Mesenteric fat pad (tissue), 1 donor: ENCODE results near the gene GAK. TPM values are rescaled to one million over a fixed set of nuclear protein-coding genes. Genes with fewer than 3 reads are reported as not detected.

Experiments used
- DNase-seq: peaks from one replicate; pipeline ENCODE4 v3.0.0-alpha.2; 2020; ENCODE audit warnings: low spot score
- total RNA-seq: library from RNA; stranded (reverse); fragmentation: NEBNext Ultra II Directional; extraction: Animal tissue kit (Norgen Biotek cat#: 25700); gene quantifications from one replicate; pipeline ENCODE4 v1.2.1, GENCODE V29; 2021
- donor health status: DM: yes; HTN: yes; CAD: no.

The GAK gene
- total RNA-seq, 1 donor from 2014 or later: 91.3 TPM

DNA sequence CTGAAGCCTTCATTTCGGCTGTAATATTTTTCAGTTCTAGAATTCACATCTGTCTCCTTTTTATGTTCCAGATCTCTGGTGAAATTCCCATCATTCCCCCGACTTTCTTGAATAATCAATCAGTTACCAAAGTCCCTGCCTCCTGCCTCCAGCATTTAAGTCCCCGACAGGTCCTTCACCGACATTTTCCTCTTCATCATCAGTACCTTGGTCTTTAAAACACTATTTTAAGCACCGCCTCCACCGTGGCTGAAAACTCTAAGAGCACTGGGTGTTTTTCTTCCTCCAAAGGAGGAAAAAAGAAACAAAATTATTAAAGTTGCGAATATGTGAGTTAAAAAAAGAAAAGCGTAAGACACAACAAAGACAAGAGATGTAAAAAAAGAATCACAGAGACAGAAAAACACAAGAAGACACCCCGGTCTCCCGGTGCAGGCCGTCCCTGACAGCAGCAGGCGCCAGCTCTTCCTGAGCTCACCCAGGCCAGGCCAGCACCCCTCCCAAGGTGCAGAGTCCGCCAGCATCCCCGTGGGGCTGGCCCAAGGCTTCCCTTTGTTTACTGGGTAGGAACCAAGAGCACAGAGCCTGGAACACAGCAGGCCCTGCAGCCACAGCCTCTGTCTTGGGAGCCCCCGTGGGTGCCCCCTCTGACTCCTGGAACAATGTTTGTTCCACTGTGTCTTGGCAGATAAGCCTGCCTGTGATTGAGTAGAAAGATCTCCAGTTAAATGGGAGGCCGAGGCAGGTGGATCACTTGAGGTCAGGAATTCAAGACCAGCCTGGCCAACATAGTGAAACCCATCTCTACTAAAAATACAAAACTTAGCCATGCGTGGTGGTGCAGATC, 56.9 kb downstream of the GAK start:
- no peak for DNase-seq

GRCh38 chr4:874056-874455, 58.1 kb downstream of the GAK start:
- no peak for DNase-seq

DNA sequence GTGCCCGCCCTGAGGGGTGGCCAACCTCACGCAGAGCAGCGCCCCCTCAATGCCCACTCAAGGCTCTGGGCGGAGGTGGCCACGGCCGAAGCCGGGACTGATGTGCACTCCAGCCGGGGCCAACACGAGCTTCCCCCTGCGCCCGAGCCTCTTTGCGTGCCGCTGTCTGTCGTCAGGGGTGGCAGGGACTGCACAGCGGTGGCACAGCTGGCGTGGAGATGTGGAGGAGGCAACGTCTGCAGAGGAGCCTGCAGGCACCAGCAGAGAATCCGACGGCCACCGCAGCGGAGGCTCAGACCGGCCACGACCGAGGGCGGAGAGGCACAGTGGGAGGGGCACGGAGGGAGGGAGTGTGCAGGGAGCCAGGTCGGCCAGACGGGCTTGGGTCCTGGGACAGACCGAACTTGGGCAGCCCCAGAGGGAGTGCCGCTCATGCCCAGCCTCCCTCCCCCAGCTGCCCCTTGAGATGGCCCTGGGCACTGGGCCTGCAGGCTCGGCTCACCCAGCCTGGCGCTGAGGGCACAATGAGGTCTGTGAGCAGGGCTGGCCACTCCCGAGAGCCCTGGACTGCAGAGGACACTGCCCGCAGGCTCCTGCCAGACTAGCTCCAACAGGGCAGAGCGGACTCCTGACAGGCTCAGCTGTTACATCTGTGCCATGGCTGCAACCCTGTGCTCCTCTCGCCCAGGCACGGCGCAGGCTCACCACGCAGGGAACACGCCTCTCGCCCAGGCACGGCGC, 59.7 kb downstream of the GAK start:
- no peak for DNase-seq

DNA sequence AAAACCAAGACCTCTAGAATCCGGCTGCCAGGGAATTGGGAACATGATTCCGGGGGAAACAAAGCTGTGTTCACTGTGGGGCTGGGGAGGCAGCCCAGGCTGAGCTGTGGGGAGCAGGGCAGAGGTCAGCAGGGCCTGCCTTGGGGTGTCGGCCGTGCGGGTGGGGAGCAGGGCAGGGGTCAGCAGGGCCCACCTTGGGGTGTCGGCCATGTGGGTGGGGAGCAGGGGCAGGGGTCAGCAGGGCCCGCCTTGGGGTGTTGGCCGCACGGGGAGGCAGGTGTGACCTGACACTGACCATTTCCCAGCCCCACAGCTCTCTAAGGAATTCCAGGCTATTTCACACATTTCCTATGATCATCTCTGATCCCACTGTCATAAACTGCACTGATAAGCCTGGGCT, 60.6 kb downstream of the GAK start:
- DNase-seq: no peak

DNA sequence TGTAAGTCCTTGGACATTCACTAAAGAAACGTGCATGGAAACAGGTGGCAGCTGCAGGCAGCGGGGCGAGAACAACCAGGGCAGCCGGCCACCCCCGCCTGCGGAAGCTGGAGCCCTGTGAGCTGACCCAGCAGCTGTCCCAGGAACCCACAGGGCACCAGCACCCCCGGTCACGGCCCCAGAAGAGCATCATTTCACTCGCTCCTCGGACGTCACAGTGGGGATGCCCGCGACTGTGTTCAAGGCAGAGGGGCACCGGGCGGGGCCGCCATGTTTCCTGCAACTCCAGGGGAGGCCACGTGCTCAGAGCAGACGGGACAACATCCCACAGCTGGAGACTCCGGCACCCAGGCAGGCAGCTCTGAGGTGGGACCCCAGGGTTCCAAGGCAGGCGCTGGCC, 61.2 kb downstream of the GAK start:
- DNase-seq: no peak

DNA sequence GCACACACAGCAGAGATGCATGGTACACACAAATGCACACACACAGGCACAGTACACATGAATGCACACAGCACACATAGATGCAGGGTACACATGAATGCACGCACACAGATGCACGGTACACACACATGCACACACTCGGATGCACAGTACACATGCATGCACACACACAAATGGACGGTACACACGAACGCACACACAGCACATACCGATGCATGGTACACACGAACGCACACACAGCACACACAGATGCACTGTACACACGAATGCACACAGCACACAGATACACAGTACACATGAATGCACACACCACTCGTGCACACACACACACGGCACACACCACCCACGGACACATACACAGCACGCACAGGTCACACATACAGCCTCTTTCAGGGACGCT, 62.3 kb downstream of the GAK start:
- DNase-seq: no peak

DNA sequence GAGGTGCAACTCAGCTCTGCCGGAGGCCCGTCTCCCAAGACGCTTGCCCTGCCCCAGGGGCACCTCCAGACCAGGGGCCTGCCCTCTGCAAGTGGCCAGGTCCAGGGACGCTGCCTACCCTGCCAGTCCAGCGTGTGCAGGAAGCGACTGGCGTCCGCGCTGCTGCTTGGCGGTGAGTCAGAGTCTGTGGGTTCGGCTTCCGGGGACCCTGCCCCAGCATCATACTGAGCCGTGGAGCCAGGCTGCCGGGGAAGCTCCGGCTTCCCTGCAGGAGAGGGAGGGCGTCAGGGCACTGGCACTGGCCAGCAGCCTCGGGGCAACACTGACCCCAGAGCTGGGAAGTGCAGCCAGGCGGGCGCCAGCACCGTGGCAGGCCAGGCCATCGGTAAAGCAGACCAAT, 63.7 kb downstream of the GAK start:
- DNase-seq: no peak

DNA sequence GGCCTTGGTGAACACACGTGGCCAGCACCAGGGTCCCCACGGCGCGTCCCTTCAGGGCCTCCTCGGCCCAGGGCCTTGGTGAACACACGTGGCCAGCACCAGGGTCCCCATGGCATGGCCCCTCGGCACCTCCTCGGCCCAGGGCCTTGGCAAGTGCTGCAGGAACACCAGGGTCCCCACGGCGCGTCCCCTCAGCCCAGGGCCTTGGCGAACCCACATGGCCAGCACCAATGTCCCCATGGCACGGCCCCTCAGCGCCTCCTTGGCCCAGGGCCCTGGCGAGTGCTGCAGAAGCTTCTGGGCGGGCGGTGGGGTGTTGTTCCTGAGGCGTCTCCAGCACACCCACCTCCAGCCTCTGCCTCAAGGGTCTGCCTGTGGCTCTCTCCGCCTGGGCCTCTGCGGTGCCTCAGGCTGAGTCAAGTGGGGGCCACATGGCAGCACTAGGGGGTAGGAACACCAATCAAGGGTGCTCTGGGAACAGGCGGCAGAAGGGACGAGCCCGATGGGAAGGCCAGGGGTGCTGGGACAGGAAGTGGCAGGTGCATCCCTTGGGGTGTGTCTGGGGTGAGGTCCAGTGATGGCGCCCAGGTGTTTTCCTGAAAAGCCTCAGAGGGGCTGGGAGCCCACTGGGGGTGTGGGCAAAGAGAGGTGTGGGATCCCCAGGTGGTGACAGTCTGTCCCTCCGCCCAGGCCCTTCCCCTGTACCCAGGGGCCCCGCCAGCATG, 64.4 kb downstream of the GAK start:
- no peak for DNase-seq

GRCh38 chr4:866761-867390, 65.2 kb downstream of the GAK start:
- no peak for DNase-seq

GRCh38 chr4:866068-866760, 65.9 kb downstream of the GAK start:
- no peak for DNase-seq

- DNase-seq: no peak
Observed at GRCh38 chr4:865572-865971, 66.5 kb downstream of the GAK start.

GRCh38 chr4:865121-865465, 67.0 kb downstream of the GAK start:
- no peak for DNase-seq

DNA sequence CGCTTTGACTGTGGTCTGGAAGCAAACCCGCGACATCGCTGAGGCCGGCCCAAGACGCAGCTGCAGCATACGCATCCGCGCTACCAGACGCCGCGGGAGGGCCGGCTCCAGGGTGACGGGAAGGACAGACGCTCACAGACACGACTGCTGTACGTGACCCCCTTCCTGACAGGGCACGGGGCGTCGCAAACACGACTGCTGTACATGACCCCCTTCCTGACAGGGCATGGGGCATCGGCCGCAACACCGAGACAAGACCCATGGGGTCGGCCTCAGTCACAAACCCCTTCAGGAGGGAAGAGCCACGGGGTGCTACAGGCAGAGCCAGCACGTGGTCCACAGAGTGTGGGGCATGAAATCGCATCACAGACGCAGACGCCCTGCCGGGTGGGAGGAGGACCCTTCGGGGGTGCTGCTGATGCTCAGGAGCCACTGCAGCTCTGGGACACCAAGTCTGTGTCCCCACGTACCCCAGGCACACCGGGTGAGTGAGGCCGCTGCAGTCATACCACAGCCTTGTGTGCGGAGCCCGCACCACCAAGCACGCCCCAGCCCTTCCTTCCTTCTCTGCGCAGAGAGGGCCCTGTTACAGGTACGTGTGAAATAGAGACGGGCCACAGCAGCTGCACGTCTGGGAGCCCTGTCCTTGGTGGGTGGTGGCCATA, 67.5 kb downstream of the GAK start:
- no peak for DNase-seq

GRCh38 chr4:860561-860960, 71.6 kb downstream of the GAK start:
- no peak for DNase-seq

DNA sequence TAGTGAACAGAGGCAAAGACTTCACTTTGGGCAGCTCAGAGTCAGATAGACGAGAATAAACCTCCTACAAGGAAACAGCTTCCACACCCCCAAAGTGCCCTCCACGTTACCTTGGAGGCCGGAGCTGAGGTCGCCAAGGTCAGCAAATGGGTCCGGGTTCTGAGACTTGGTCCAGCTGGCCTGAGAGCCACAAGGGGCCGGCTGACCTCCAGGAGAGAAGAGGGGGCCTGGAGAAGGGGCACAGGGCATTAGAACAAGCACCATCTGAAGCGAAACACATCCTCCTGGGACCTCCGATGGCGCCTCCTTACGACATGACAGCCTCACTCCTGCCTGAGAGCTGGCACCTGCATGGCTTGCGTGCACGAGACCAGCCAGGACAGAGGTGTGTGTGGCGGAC, 72.6 kb downstream of the GAK start:
- no peak for DNase-seq

DNA sequence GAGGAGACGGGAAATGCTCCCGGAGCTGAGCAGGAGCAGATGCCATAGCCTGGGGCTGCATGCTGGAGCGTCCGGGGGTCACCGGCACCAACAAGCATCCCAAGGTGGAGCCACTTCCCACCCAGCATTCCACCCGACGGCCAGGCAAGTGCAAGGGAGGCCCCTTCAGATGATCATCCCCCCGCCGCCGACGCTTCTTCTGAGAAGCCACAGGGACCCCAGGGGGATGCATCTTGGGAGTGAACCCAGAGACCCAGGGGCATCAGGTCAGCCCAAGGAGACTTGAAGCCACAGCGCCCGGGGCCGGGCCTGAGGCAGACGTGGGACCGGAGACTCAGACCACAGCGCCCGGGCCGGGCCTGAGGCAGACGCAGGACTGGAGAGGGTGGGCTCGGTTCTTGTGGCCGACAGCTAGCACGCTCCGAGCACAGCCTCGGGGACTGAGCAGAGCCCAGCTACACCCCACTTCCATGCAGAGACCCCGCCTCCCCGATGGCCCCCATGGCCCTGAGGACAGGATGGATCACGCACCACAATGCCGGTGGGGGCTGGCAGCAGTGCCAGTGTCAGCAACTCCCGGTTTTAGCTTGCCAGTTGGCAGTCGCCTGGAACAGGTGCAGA, 73.2 kb downstream of the GAK start:
- DNase-seq: no peak

- DNase-seq: no peak
Observed at GRCh38 chr4:858041-858481, 74.1 kb downstream of the GAK start.

DNA sequence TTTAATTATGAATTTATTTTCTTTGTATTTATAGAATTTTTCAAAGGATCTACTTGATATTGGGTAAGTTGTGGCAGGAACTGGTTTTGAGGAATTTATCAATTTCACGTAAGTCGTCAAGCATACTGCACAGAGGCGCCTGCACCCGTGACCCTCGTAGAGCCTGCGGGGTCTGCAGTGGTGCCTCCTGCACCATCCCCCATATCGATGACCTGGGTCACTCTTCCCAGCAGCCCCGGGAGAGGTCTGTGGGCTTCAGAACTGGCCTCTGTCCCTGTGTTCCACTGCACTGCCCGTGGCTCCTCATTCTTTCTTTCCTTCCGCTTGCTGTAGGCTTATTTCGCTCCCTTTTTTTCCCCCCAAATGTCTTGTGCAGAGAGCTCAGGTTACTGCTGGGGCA, 74.7 kb downstream of the GAK start:
- DNase-seq: no peak

DNA sequence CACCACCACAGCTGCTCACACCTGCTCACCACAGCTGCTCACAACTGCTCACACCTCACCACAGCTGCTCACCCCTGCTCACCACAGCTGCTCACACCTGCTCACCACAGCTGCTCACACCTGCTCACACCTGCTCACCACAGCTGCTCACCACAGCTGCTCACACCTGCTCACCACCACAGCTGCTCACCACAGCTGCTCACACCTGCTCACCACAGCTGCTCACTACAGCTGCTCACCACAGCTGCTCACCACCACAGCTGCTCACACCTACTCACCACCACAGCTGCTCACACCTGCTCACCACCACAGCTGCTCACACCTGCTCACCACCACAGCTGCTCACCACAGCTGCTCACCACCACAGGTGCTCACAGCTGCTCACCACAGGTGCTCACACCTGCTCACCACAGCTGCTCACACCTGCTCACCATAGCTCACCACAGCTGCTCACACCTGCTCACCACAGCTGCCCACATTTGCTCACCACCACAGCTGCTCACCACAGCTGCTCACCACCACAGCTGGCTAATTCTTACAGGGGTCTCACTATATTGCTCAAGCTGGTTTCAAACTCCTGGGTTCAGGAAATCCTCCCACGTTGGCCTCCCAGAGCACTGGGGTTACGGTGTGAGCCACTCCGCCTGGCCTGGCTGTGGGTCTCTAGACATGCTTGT, 75.8 kb downstream of the GAK start:
- no peak for DNase-seq

DNA sequence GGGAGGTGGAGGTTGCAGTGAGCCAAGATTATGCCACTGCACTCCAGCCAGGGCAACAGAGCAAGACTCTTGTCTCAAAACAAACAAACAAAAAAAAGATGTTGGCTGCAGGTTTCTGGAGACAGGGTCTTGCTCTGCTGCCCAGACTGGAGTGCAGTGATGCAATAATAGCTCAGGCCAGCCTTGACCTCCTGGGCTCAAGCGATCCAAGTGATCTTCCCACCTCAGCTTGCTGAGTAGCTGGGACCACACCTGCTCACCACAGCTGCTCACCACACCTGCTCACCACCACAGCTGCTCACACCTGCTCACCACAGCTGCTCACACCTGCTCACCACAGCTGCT, 76.3 kb downstream of the GAK start:
- DNase-seq: no peak
